Uterus (tissue), 2 donors: ENCODE data around the gene FBXO48.

ENCODE experiments used
- CTCF ChIP-seq, 4 experiments: fragments of 200-600 bp in 2 of 4; fragments of 450-650 bp in 2 of 4; sonication (generic) in 2 of 4; IDR thresholded peaks; one replicate each; pipeline ENCODE4 v1.5.1; 2016 to 2019; ENCODE audit warnings: antibody characterized with exemption in 4 of 4, mild to moderate bottlenecking in 2 of 4, moderate library complexity in 1 of 4
- POLR2A ChIP-seq, 2 donors: fragments of 450-650 bp; IDR thresholded peaks; one replicate each; pipeline ENCODE4 v1.6.1; 2016; ENCODE audit warnings: antibody characterized with exemption in 2 of 2, mild to moderate bottlenecking in 1 of 2, moderate library complexity in 1 of 2

- TF ChIP-seq CTCF (IDR thresholded peaks at IDR 0.05) (peak in 1 of 4 experiments; percentile 25), POLR2A (IDR thresholded peaks at IDR 0.05) (no peak)
Measured at GRCh38 chr2:68466361-68466777, 725 bp downstream of the FBXO48 start.
